Mononuclear cell (primary cell): ENCODE data around the gene NAE1. TPM values are rescaled to one million over a fixed set of nuclear protein-coding genes. Genes with fewer than 3 reads are reported as not detected.
"Not testable (repeated sequence)": the region's sequence is repeated elsewhere in the genome, so short reads cannot be mapped to it uniquely, and the experiment has no call there.

Experiments used
- H3K27me3 ChIP-seq: 2 replicates; pipeline ENCODE4 v1.6.0; 2011; ENCODE audit warnings: low read length, control low read depth; ENCODE audit not compliant: insufficient read depth
- H3K4me1 ChIP-seq: 2 replicates; pipeline ENCODE4 v1.5.1; 2011; ENCODE audit warnings: mild to moderate bottlenecking, low read length, control low read depth; ENCODE audit not compliant: insufficient read depth
- H3K4me3 ChIP-seq: 2 replicates; pipeline ENCODE4 v1.5.1; 2011; ENCODE audit warnings: mild to moderate bottlenecking, low read length, moderate library complexity
- H3K9me3 ChIP-seq: 2 replicates; pipeline ENCODE4 v1.5.1; 2011; ENCODE audit warnings: low read depth, mild to moderate bottlenecking, control low read depth, low read length
- total RNA-seq: library from RNA; depleted of rRNA; stranded (reverse); fragments of >200 nt; gene quantifications from one replicate; pipeline ENCODE4 v1.2.3, GENCODE V29; 2012

Gene NAE1
- total RNA-seq, 1 donor, result 76.7 TPM

DNA sequence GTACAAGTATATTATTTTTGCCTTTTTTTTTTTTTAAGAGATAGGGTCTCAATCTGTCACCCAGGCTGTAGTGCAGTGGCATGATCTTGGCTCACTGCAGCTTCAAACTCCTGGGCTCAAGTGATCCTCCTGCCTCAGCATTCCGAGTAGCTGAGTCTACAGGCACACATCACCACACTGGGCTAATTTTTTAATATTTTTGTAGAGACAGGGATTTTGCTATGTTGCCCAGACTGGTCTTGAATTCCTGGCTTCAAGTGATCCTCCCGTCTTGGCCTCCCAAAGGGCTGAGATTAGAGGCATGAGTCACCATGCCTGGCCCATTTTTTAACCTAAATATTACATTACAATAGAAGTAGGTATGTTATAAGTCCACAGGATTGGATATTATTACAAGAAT is 32.6 kb downstream of the NAE1 start:
- no peaks in the 10 kb centered on the region for H3K9me3 ChIP-seq

DNA sequence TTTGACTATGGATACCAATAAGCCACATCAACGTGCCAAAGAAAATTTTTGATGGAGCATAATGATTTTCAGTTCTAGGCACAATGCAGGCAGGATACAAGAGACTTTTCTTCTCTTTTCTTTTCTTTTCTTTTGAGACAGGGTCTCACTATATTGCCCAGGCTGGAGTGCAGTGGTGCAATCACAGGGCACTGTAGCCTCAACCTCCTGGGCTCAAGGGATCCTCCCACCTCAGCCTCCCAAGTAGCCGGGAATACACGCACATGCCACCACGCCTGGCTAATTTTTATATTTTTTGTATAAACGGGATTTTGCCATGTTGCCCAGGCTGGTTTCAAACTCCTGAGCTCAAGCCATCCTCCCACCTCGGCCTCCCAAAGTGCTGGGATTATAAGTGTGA is 36.8 kb downstream of the NAE1 start:
- not testable (repeated sequence) for H3K9me3 ChIP-seq

More for the DNA sequence above, 32.6 kb downstream of the NAE1 start:
- no peaks in the 10 kb centered on the region for H3K27me3 ChIP-seq
- no peak overlapping the region for H3K4me3 ChIP-seq
- H3K4me1 ChIP-seq, result no peaks in the 10 kb centered on the region

DNA sequence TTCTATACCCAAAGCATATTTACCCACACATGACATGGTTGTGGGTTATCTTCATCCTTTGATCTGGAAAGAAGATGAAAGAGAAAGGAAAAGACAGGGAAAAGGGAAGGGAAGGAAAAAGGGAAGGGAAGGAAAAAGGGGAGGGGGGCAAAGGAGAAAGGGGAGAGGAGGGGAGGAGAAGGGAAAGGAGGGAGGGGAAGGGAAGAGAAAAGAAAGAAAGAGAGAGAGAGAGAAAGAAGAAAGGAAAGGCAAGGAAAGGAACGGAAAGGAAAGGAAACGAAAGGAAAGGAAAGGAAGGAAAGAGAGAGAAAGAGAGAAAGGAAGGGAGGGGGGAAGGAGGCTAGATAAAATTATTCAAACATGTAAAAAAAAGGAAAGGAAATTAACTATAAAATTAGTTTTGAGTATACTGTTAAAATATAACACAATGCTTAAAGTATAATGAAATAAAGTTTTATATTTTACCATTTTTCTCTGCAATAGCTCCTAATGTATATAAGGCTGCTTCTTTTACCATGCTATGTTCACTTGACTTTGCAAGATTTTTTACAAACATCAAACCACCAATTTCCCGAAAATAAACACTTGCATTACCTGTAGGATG is 40.5 kb downstream of the NAE1 start:
- Histone ChIP-seq H3K4me1 (no peaks in the 10 kb centered on the region), H3K9me3 (no peaks in the 10 kb centered on the region), H3K4me3 (no peak overlapping the region), H3K27me3 (no peaks in the 10 kb centered on the region)

More for the DNA sequence above, 36.8 kb downstream of the NAE1 start:
- H3K4me3 ChIP-seq, H3K27me3 ChIP-seq, H3K4me1 ChIP-seq: not testable (repeated sequence)

DNA sequence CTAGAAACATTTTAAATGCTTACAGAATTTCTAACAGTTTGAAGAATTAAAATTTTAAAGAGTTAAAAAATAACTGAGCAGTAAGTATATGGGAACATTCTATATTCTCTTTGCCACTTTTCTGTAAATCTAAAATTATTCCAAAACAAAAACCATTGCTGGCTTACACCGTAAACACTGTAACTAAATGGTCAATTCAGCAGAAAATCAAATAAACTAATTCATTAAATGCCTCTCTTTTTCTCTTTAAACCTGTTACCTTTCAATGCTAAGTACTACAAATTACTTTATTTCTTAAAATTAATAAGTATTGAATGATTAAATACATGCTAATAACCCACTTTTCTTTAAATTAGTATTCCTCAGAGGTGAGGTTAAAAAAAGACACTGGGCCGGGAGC is 43.3 kb downstream of the NAE1 start:
- H3K9me3 ChIP-seq, result no peaks in the 10 kb centered on the region
- no peaks in the 10 kb centered on the region for H3K27me3 ChIP-seq
- no peaks in the 10 kb centered on the region for H3K4me1 ChIP-seq
- H3K4me3 ChIP-seq, result no peak overlapping the region

DNA sequence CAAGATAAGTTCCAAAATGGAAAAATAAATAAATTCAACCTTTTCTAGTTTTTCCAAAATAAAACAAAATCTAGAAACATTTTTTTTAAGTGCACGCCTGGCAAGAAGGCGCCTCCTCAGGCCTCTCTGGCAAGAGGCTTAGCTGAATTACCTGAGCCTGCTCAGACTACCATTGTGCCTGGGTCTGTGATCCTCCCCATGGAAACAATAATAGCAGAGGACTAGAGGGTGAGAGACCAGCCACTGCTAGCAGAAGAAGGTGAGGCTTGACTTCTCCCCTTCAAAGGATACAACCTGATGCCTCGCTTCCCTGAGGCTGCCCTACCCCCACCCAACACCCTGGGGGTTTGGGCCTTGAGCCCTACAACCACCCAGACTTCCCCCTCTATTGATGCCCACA is 44.2 kb downstream of the NAE1 start:
- H3K4me1 ChIP-seq, result no peaks in the 10 kb centered on the region
- no peaks in the 10 kb centered on the region for H3K27me3 ChIP-seq
- H3K9me3 ChIP-seq, result no peaks in the 10 kb centered on the region
- no peak overlapping the region for H3K4me3 ChIP-seq

DNA sequence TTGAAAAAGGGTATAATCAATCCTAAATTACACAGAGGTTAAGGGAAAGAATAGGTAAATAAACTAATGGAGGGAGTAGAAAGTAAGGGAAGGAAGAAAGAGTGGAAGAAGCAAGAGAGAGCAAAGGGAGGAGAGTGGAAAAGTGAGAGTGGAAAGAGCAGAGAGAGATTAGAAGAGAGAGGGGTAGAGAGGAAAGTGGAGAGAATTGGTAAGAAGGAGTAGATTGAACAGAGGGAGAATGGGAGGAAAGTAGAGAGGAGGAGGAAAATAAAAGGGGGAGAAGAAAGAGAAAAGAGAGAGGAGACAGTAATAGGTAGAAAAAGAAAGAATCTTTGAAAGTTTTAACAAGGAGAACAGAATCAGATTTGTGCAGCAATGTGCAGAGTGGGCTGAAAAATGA is 54.3 kb downstream of the NAE1 start:
- Histone ChIP-seq H3K4me1 (no peaks in the 10 kb centered on the region), H3K4me3 (no peak overlapping the region), H3K9me3 (no peaks in the 10 kb centered on the region), H3K27me3 (no peaks in the 10 kb centered on the region)

DNA sequence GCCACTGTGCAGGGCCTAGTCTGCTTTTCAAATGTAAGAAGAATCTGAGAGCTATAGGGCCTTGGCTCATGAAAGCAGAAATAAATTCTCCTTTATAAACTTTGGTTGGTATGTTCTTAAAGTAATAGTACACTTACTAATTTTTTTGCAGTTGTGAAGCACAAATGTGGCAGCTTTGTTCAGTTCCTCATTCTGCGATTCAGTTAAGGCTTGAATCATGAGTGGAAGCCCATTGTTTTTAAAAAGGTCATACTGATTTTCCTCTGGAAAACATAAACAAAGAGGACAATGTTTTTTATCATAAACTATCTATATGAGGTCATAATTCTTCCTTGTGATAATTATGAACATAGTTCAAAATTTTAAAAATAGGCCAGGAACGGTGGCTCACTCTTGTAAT is 55.8 kb downstream of the NAE1 start:
- H3K27me3 ChIP-seq, result no peaks in the 10 kb centered on the region
- no peak overlapping the region for H3K4me3 ChIP-seq
- H3K9me3 ChIP-seq, result no peaks in the 10 kb centered on the region
- no peaks in the 10 kb centered on the region for H3K4me1 ChIP-seq

DNA sequence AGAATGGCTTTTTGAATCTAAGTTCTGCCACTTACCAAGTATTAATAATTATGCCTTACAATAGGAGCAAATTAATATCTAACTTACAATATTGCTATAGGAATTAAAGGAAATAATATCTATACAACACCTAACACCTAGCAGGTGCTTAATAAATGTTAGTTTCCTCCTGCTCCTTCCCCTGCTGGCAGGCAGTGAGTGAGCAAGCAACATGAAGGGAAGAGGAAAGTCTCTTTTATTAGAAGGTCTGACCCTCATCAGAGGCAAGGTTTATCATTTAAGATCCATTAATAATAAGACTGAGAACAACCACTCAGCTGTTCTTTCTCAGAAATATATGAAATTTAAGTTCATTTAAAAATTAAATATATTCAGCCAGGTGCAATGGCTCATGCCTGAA is 72.7 kb downstream of the NAE1 start:
- Histone ChIP-seq H3K27me3 (peaks cover 18% of the 10 kb centered on the region), H3K4me1 (no peaks in the 10 kb centered on the region), H3K4me3 (no peak overlapping the region), H3K9me3 (no peaks in the 10 kb centered on the region)

DNA sequence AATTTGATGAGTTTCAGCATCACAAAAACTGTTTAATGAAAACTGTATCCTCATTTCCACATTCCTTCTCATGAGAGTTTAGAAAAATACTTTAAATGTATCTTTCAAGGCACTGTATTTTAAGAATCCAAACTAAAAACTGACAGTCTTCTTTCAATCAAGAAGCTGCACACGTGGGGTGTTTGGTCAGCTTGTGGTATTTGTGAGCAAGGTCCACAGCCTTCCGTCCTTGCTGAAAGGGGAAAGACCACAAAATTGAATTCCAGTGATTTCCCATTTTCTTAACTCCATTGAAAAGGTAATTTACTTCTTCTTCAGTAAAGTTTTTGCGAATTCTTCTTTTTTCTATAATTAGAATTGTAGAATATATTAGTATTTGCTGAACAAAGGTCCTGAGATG is 76.0 kb downstream of the NAE1 start:
- H3K4me1 ChIP-seq, result peaks cover 17% of the 10 kb centered on the region
- no peaks in the 10 kb centered on the region for H3K9me3 ChIP-seq
- H3K27me3 ChIP-seq, result peaks cover 29% of the 10 kb centered on the region
- H3K4me3 ChIP-seq, result no peak overlapping the region

DNA sequence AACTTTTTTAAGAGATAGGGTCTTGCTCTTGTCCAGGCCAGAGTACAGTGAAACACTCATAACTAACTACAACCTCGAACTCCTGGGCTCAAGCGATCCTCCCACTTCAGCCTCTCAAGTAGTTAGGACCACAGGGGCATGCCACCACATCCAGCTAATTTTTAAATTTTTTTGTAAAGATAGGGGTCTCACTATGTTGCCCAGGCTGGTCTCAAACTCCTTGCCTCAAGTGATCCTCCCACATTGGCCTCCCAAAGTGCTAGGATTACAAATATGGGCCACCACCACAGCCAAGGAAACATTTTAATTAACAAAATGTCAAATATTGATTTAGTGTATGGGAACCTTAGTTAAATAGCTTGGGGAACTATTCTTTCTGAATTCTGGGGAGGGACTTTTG is 76.6 kb downstream of the NAE1 start:
- H3K4me1 ChIP-seq, result peaks cover 23% of the 10 kb centered on the region
- no peak overlapping the region for H3K4me3 ChIP-seq
- H3K9me3 ChIP-seq, result no peaks in the 10 kb centered on the region
- peaks cover 29% of the 10 kb centered on the region for H3K27me3 ChIP-seq

DNA sequence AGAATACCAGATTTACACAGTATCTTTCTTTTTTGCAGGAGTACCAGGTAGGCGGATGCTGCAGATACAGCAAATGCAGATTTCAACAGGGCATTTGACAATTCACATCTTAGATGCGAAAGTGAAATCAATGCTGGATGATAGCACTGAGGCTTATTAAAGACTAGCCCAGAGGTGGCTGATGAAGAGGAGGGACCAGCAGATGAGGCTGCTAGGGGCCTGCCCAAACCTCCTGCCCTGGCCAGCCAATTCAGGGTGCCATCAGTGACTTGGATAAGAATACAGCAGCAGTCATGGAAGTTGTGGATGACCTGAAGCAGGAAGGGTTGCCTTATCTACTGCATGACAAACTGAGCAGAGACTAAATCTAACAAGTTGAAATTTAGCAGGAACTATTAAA is 77.8 kb downstream of the NAE1 start:
- H3K4me1 ChIP-seq, result peaks cover 35% of the 10 kb centered on the region
- peaks cover 29% of the 10 kb centered on the region for H3K27me3 ChIP-seq
- no peaks in the 10 kb centered on the region for H3K9me3 ChIP-seq
- H3K4me3 ChIP-seq, result no peak overlapping the region

Other genes with a start within 250 kb of the NAE1 start
- gene CMTM3, start 226.3 kb downstream of the NAE1 start, total RNA-seq, result 47.1 TPM
- gene CMTM4, start 134.2 kb downstream of the NAE1 start, total RNA-seq, result 2.0 TPM
- 124 TPM for gene DYNC1LI2, start 79.4 kb downstream of the NAE1 start, total RNA-seq
- 0.42 TPM for gene TERB1, start 29.4 kb downstream of the NAE1 start, total RNA-seq
- not detected for gene CA7, start 13.4 kb upstream of the NAE1 start, total RNA-seq
- gene PDP2, start 49.5 kb upstream of the NAE1 start, total RNA-seq, result 4.0 TPM
- gene CDH16, start 87.9 kb upstream of the NAE1 start, total RNA-seq, result not detected
- 1.3 TPM for gene RRAD, start 94.6 kb upstream of the NAE1 start, total RNA-seq
- gene CIAO2B, start 103.4 kb upstream of the NAE1 start, total RNA-seq, result 21.2 TPM
- 23.8 TPM for gene CES2, start 104.5 kb upstream of the NAE1 start, total RNA-seq
- 0.63 TPM for gene CES3, start 130.3 kb upstream of the NAE1 start, total RNA-seq
- gene CES4A, start 157.6 kb upstream of the NAE1 start, total RNA-seq, result 5.6 TPM
- gene CBFB, start 198.2 kb upstream of the NAE1 start, total RNA-seq, result 80.5 TPM